OCI-LY7 (cell line): ENCODE measurements around the gene PNLDC1. TPM values are rescaled to one million over a fixed set of nuclear protein-coding genes. Genes with fewer than 3 reads are reported as not detected.

Experiments
- BruUV-seq: library from RNA; stranded (reverse); fragments of 400-500 nt; replicated peaks from 2 replicates; lab custom pipeline; 2021; lab: Mats Ljungman, UMichigan
- CTCF ChIA-PET: fragments of 300-600 bp; sonication (Branson Sonifier 250); formaldehyde crosslinking; loops from one replicate; lab custom pipeline; 2022; ENCODE audit warnings: antibody characterized with exemption; ENCODE audit not compliant: unreplicated experiment; lab: Charles Lee
- POLR2A ChIA-PET: fragments of 300-600 bp; sonication (Branson Sonifier 250); formaldehyde crosslinking; loops from one replicate; lab custom pipeline; 2022; ENCODE audit warnings: antibody characterized with exemption; lab: Charles Lee
- DNase-seq: peaks from one replicate; pipeline ENCODE4 v3.0.0-alpha.2; 2015; ENCODE audit warnings: low spot score
- H2AFZ ChIP-seq: fragments of 200-600 bp; sonication (generic), shearing (Covaris generic); 2 replicates; pipeline ENCODE4 v1.6.1; 2014; ENCODE audit warnings: mild to moderate bottlenecking, antibody characterized with exemption, low read length, moderate library complexity
- H3K27ac ChIP-seq: fragments of 200-600 bp; sonication (generic); 2 replicates; pipeline ENCODE4 v1.5.1; 2014; ENCODE audit warnings: mixed run types, low read depth, mild to moderate bottlenecking, moderate library complexity, low read length, inconsistent platforms; ENCODE audit not compliant: poor library complexity, severe bottlenecking
- H3K36me3 ChIP-seq: fragments of 200-600 bp; sonication (generic); 2 replicates; pipeline ENCODE4 v1.6.1; 2014; ENCODE audit warnings: mild to moderate bottlenecking, antibody characterized with exemption, low read length, moderate library complexity, mixed read lengths; ENCODE audit not compliant: insufficient read depth
- H3K4me1 ChIP-seq: fragments of 200-600 bp; sonication (generic); 2 replicates; pipeline ENCODE4 v1.5.1; 2014; ENCODE audit warnings: mild to moderate bottlenecking, low read length; ENCODE audit not compliant: insufficient read depth, poor library complexity, severe bottlenecking
- H3K4me2 ChIP-seq: fragments of 200-600 bp; sonication (generic); 2 replicates; pipeline ENCODE4 v1.6.1; 2014; ENCODE audit warnings: mild to moderate bottlenecking, low read length
- H3K4me3 ChIP-seq: fragments of 200-600 bp; sonication (generic); 2 replicates; pipeline ENCODE4 v1.5.1; 2014; ENCODE audit warnings: mild to moderate bottlenecking, low read depth, low read length; ENCODE audit not compliant: poor library complexity, severe bottlenecking
- H3K79me2 ChIP-seq: fragments of 200-600 bp; sonication (generic); 2 replicates; pipeline ENCODE4 v1.6.1; 2016; ENCODE audit warnings: low read depth, mild to moderate bottlenecking, low read length, moderate library complexity, mixed read lengths; ENCODE audit not compliant: insufficient read depth
- H3K9me2 ChIP-seq: fragments of 200-600 bp; sonication (generic); 2 replicates; pipeline ENCODE4 v1.6.1; 2016; ENCODE audit warnings: mild to moderate bottlenecking, low read length, mixed read lengths; ENCODE audit not compliant: insufficient read depth
- H3K9me3 ChIP-seq: fragments of 200-600 bp; sonication (generic); 2 replicates; pipeline ENCODE4 v1.6.1; 2014; ENCODE audit warnings: mild to moderate bottlenecking, mixed run types, low read length, mixed read lengths
- H4K20me1 ChIP-seq: fragments of 200-600 bp; sonication (generic); 2 replicates; pipeline ENCODE4 v1.6.1; 2014; ENCODE audit warnings: mild to moderate bottlenecking, antibody characterized with exemption, low read length, moderate library complexity, mixed read lengths; ENCODE audit not compliant: insufficient read depth
- EZH2phosphoT487 ChIP-seq: fragments of 200-600 bp; sonication (generic); IDR thresholded peaks from 2 replicates; pipeline ENCODE4 v1.6.1; 2018; ENCODE audit warnings: low read depth, borderline replicate concordance, mild to moderate bottlenecking, mixed run types, antibody characterized with exemption, low read length, moderate library complexity, mixed read lengths
- intact Hi-C: fragments of 100-400 bp; cut with micrococcal nuclease; formaldehyde crosslinking; loops from one replicate; pipeline ENCODE4 v1.10.0; 2022; ENCODE audit not compliant: unreplicated experiment
- total RNA-seq, 2 experiments: library from RNA; depleted of rRNA in 1 of 2; stranded (reverse); fragments of >200 nt in 1 of 2; shearing (Covaris generic) in 1 of 2; gene quantifications; 2 replicates each; pipeline ENCODE4 v1.2.3, GENCODE V29; 2014 to 2022
- TF ChIP-seq, protein P1 (sequence below): fragments of 200-600 bp; sonication (generic); conservative IDR thresholded peaks from 2 replicates; pipeline ENCODE4 v1.5.1; 2014; ENCODE audit warnings: mild to moderate bottlenecking, antibody characterized with exemption, low read length, moderate library complexity, mixed read lengths

The PNLDC1 gene
- total RNA-seq, 2 experiments from 2014 or later, result not detected

DNA sequence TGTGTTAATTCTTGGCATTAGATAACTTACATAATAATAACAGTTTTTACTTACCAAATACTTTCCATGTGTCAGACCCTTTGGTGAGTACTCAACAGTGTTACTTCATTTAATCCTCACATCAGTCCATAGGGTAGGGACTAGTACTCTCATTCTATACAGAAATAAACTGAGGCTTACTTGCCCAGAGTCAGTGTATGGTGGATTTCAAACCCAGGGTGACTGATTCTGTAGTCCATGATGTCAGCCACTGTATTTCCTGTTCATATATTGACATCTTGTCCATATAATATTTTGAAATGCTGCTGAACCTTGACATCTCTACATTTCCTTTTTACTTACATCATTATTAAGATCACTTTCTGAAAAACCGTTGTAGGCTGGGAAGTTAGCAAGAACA lies 2.5 kb upstream of the PNLDC1 start:
- no peak overlapping the region for H2AFZ ChIP-seq
- peaks cover 50% of the 10 kb centered on the region for H3K4me1 ChIP-seq
- H3K36me3 ChIP-seq, result peaks cover 63% of the 10 kb centered on the region
- ChIA-PET POLR2A (no interaction called here), CTCF (no interaction called here)
- no peak overlapping the region for H3K4me3 ChIP-seq
- H3K27ac ChIP-seq, result peak overlapping the region; percentile 42
- no peaks in the 10 kb centered on the region for H4K20me1 ChIP-seq
- TF ChIP-seq, protein P1, sequence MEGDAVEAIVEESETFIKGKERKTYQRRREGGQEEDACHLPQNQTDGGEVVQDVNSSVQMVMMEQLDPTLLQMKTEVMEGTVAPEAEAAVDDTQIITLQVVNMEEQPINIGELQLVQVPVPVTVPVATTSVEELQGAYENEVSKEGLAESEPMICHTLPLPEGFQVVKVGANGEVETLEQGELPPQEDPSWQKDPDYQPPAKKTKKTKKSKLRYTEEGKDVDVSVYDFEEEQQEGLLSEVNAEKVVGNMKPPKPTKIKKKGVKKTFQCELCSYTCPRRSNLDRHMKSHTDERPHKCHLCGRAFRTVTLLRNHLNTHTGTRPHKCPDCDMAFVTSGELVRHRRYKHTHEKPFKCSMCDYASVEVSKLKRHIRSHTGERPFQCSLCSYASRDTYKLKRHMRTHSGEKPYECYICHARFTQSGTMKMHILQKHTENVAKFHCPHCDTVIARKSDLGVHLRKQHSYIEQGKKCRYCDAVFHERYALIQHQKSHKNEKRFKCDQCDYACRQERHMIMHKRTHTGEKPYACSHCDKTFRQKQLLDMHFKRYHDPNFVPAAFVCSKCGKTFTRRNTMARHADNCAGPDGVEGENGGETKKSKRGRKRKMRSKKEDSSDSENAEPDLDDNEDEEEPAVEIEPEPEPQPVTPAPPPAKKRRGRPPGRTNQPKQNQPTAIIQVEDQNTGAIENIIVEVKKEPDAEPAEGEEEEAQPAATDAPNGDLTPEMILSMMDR, result no peak
- no peak for TF ChIP-seq EZH2phosphoT487
- H3K4me2 ChIP-seq, result 0 out of 2 replicates have a peak overlapping the region, but pooled peaks have one; percentile 40
- no peak for DNase-seq
- intact Hi-C loops, result loop anchor here (10.0 kb wide), 1 partner anchor 167 kb away; the partner anchor contains the start of gene IGF2R
- H3K9me2 ChIP-seq, result no peaks in the 10 kb centered on the region
- peaks cover 40% of the 10 kb centered on the region for H3K79me2 ChIP-seq
- no TSS peak for BruUV-seq
- no peaks in the 10 kb centered on the region for H3K9me3 ChIP-seq

DNA sequence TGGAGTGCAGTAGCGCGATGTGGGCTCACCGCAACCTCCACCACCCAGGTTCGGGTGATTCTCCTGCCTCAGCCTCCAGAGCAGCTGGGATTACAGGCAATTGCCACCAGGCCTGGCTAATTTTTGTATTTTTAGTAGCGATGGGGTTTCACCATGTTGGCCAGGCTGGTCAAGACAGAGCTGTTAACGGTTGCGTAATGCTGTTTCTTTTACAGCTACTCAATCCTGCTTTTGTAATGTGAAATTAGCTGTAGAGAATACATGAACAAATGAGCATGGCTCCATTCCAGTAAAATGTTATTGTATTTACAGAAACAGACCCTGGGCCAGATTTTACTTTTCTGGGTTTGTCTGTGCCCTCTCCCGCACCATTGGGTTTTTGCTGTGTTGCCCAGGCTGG lies 1.9 kb downstream of the PNLDC1 start:
- ChIA-PET POLR2A (interaction anchor here (0.5 to 2.2 kb wide), 2 partner anchors 11 to 212 kb away, joined by 4 to 9 read pairs; no protein-coding TSS in a partner anchor), CTCF (no interaction called here)
- H3K4me1 ChIP-seq, result peaks cover 9% of the 10 kb centered on the region
- no peak overlapping the region for H3K4me2 ChIP-seq
- H3K4me3 ChIP-seq, result no peak overlapping the region
- H2AFZ ChIP-seq, result no peak overlapping the region
- H4K20me1 ChIP-seq, result no peaks in the 10 kb centered on the region
- DNase-seq, result no peak
- H3K9me3 ChIP-seq, result no peaks in the 10 kb centered on the region
- BruUV-seq, result no TSS peak
- no peak overlapping the region for H3K27ac ChIP-seq
- intact Hi-C loops, result no loop called here
- peaks cover 32% of the 10 kb centered on the region for H3K36me3 ChIP-seq
- TF ChIP-seq EZH2phosphoT487, result no peak
- TF ChIP-seq, protein P1, result no peak
- no peaks in the 10 kb centered on the region for H3K9me2 ChIP-seq
- peaks cover 4% of the 10 kb centered on the region; the same call in 1 of the 2 replicates for H3K79me2 ChIP-seq

DNA sequence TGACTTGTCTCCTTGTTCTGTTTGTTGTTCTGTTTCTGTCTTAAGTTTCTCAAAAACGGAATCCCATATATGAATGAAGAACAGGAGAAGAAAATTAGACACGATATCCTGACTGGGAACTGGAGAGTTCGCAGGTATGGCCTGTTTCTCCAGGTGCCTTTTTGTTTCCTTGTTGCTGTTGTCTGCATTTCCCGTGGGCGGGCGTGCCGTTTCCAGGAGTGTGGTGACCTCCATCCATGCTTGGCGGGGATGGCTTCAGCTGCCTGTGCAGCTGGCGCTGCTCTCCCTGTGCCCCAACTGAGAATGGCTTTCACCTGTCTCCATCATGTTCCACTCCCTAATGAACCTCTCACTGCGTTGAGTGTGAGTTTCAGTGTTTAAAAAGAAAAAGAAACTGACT lies 4.4 kb downstream of the PNLDC1 start:
- Histone ChIP-seq H3K27ac (no peak overlapping the region), H3K4me1 (peaks cover 9% of the 10 kb centered on the region), H4K20me1 (no peaks in the 10 kb centered on the region), H2AFZ (no peak overlapping the region), H3K9me2 (no peaks in the 10 kb centered on the region), H3K4me3 (no peak overlapping the region), H3K79me2 (no peaks in the 10 kb centered on the region), H3K9me3 (no peaks in the 10 kb centered on the region), H3K36me3 (peaks cover 6% of the 10 kb centered on the region; the same call in 1 of the 2 replicates), H3K4me2 (no peak overlapping the region)
- POLR2A ChIA-PET, result no interaction called here
- intact Hi-C loops, result no loop called here
- no peak for DNase-seq
- no TSS peak for BruUV-seq
- CTCF ChIA-PET, result no interaction called here
- TF ChIP-seq, protein P1, result no peak
- TF ChIP-seq EZH2phosphoT487, result no peak
